ENCODE data around the gene NFIA.

Gene NFIA

DNA sequence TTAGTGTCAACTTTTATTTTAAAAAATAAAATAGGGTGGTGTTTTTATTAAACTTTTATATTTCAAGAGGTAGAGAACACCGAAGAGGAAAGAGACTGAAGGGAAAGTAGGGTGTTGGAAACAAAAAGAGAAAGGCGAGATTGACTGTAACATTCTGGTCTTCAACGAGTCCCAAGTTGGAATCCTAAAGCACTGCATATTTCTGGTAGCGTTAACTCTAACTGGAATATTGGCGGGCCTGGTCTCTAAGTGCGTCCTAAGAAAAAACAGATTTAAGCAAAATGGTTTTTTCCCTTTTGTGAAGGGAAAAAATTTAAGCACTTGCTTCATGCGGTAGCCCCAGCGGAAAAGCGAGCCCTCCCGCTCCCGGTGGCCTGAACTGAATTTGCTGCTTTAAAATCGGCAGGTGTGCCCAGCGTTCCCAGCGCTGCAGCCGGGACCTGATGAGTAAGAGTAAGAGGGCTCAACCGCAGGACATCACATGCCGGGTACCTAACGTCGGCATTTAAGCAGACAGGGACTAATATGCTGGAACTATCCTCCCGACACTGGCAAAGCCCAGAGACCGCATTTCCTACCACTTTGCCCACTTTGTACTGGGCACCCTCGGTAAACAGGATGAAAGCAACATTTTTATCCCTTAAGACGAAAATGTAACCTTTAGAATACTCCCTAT, 30.5 kb upstream of the NFIA start:
- H3K9me2 ChIP-seq (replicated peaks; ENCODE audit: insufficient read depth, low read length): no peaks in the 10 kb centered on the region
- H3F3A ChIP-seq (ENCODE audit: insufficient read depth, low read length): peaks cover 18% of the 10 kb centered on the region
- no peak overlapping the region for H3K9ac ChIP-seq (ENCODE audit: low read length)
- peaks cover 31% of the 10 kb centered on the region for H3K27me3 ChIP-seq (replicated peaks; ENCODE audit: insufficient read depth, low read length)
- no peaks in the 10 kb centered on the region for H3K9me3 ChIP-seq (replicated peaks; ENCODE audit: insufficient read depth, low read length)
- no peaks in the 10 kb centered on the region for H4K20me1 ChIP-seq (ENCODE audit: insufficient read depth, low read length)
- no peak overlapping the region for H2AFZ ChIP-seq (ENCODE audit: low read length)
- no peak overlapping the region; the same call in 1 of the 2 replicates for H3K4me3 ChIP-seq (ENCODE audit: low read length)
- no peak overlapping the region for H3K27ac ChIP-seq (ENCODE audit: low read length)
- H3K36me3 ChIP-seq (replicated peaks; ENCODE audit: insufficient read depth, low read length): no peaks in the 10 kb centered on the region
- TF ChIP-seq EZH2 (optimal IDR thresholded peaks at IDR 0.05; ENCODE audit: low read depth, low read length) (no peak), EZH2phosphoT487 (IDR thresholded peaks at IDR 0.05; ENCODE audit: low read length) (no peak)
- TF ChIP-seq, protein P1, sequence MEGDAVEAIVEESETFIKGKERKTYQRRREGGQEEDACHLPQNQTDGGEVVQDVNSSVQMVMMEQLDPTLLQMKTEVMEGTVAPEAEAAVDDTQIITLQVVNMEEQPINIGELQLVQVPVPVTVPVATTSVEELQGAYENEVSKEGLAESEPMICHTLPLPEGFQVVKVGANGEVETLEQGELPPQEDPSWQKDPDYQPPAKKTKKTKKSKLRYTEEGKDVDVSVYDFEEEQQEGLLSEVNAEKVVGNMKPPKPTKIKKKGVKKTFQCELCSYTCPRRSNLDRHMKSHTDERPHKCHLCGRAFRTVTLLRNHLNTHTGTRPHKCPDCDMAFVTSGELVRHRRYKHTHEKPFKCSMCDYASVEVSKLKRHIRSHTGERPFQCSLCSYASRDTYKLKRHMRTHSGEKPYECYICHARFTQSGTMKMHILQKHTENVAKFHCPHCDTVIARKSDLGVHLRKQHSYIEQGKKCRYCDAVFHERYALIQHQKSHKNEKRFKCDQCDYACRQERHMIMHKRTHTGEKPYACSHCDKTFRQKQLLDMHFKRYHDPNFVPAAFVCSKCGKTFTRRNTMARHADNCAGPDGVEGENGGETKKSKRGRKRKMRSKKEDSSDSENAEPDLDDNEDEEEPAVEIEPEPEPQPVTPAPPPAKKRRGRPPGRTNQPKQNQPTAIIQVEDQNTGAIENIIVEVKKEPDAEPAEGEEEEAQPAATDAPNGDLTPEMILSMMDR (IDR thresholded peaks at IDR 0.05; ENCODE audit: low read length): no peak
- peak overlapping the region; percentile 92; the same call in 1 of the 2 replicates for H3K4me2 ChIP-seq (ENCODE audit: low read depth, low read length)
- H3K79me2 ChIP-seq (ENCODE audit: low read length): no peaks in the 10 kb centered on the region
- DNase-seq: no peak
- H3K4me1 ChIP-seq (ENCODE audit: low read length): peaks cover 28% of the 10 kb centered on the region

DNA sequence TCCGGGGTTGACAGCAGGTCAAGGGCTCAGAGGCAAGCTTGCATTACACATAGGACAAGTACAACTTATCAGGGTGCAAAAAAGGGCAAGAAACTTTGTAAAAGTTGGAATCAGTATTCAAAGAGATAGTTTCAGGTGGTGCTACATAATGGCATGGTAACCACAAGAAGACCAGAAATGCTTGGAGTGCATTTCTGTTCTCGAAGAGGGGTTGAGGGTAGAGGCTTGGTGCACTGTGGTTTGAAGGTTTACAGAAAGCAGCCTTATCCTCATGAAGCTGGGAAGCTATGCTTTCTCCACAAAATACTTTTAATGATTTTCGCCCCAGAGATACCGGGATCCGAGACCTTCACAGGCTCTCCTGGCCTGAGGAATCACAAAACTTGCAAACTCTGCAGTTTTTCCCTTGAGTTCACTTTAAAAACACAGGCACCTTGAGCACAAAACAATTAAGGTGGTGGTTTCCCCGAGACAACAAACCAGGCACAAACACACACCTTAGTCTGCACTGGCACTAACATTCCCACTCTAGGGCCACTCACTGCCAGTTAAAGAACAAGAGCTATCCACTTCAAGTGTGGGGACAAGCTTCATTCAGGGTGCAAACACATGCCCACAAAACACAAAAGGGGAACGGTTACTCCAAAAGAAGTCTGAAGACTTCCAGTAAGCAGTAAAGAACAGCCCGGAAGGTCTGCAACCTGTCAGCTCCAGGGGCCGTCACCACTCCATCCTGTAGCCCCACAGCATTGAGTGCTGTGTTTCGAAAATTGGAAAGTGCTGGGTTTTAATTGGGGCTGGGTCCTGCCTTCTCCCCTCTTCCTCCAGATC, 29.8 kb upstream of the NFIA start:
- Histone ChIP-seq H3F3A (ENCODE audit: insufficient read depth, low read length) (peaks cover 18% of the 10 kb centered on the region), H4K20me1 (ENCODE audit: insufficient read depth, low read length) (no peaks in the 10 kb centered on the region), H3K4me1 (ENCODE audit: low read length) (peaks cover 28% of the 10 kb centered on the region), H3K9me2 (replicated peaks; ENCODE audit: insufficient read depth, low read length) (no peaks in the 10 kb centered on the region), H2AFZ (ENCODE audit: low read length) (no peak overlapping the region), H3K27ac (ENCODE audit: low read length) (no peak overlapping the region), H3K9ac (ENCODE audit: low read length) (no peak overlapping the region), H3K9me3 (replicated peaks; ENCODE audit: insufficient read depth, low read length) (no peaks in the 10 kb centered on the region), H3K4me3 (ENCODE audit: low read length) (peak overlapping the region; percentile 61; the same call in 1 of the 2 replicates), H3K79me2 (ENCODE audit: low read length) (no peaks in the 10 kb centered on the region), H3K36me3 (replicated peaks; ENCODE audit: insufficient read depth, low read length) (no peaks in the 10 kb centered on the region), H3K27me3 (replicated peaks; ENCODE audit: insufficient read depth, low read length) (peaks cover 35% of the 10 kb centered on the region), H3K4me2 (ENCODE audit: low read depth, low read length) (peak overlapping the region; percentile 92)
- TF ChIP-seq EZH2phosphoT487 (IDR thresholded peaks at IDR 0.05; ENCODE audit: low read length) (no peak), EZH2 (optimal IDR thresholded peaks at IDR 0.05; ENCODE audit: low read depth, low read length) (no peak)
- TF ChIP-seq, protein P1 (IDR thresholded peaks at IDR 0.05; ENCODE audit: low read length): no peak
- peak; percentile 69 for DNase-seq

DNA sequence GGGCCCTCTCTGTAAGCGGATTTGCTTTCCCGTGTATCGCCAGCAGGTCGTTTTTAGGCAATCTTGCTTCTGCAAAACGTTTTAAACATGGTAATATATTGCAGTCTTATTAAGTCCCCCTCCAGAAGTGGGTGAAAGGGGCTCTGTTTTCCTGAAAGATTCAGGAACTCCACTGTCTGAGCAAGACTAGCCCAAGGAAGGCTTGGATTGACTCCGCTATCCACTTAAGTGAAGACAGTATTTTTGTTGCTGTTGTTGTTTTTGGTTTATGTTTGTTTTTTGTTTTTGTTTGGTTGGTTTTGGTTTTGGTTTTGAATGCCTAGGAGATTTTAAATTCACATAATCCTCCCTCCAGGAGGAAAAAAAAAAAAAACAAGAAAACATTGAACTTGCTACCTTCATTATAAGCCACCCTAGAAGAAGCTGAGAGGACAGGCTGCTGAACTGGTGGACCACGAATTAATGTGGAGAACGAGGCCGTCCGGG, 29.1 kb upstream of the NFIA start:
- TF ChIP-seq EZH2phosphoT487 (IDR thresholded peaks at IDR 0.05; ENCODE audit: low read length) (no peak), EZH2 (optimal IDR thresholded peaks at IDR 0.05; ENCODE audit: low read depth, low read length) (no peak)
- TF ChIP-seq, protein P1 (IDR thresholded peaks at IDR 0.05; ENCODE audit: low read length): no peak
- peaks cover 37% of the 10 kb centered on the region for H3K27me3 ChIP-seq (replicated peaks; ENCODE audit: insufficient read depth, low read length)
- H3K79me2 ChIP-seq (ENCODE audit: low read length): no peaks in the 10 kb centered on the region
- H3F3A ChIP-seq (ENCODE audit: insufficient read depth, low read length): peaks cover 18% of the 10 kb centered on the region
- H3K36me3 ChIP-seq (replicated peaks; ENCODE audit: insufficient read depth, low read length): no peaks in the 10 kb centered on the region
- peaks cover 28% of the 10 kb centered on the region for H3K4me1 ChIP-seq (ENCODE audit: low read length)
- no peak for DNase-seq
- H3K9me3 ChIP-seq (replicated peaks; ENCODE audit: insufficient read depth, low read length): no peaks in the 10 kb centered on the region
- no peak overlapping the region for H3K27ac ChIP-seq (ENCODE audit: low read length)
- H3K4me3 ChIP-seq (ENCODE audit: low read length): peak overlapping the region; percentile 61
- H3K4me2 ChIP-seq (ENCODE audit: low read depth, low read length): peak overlapping the region; percentile 92
- H2AFZ ChIP-seq (ENCODE audit: low read length): peak overlapping the region; percentile 75
- H3K9ac ChIP-seq (ENCODE audit: low read length): peak overlapping the region; percentile 20; the same call in 1 of the 2 replicates
- H3K9me2 ChIP-seq (replicated peaks; ENCODE audit: insufficient read depth, low read length): no peaks in the 10 kb centered on the region
- H4K20me1 ChIP-seq (ENCODE audit: insufficient read depth, low read length): no peaks in the 10 kb centered on the region
